AG04450 (cell line): Measurements from ENCODE around the gene AK8. TPM values are rescaled to one million over a fixed set of nuclear protein-coding genes. Genes with fewer than 3 reads are reported as not detected.

Experiments used
- CTCF ChIA-PET: fragments of 300-600, 350-600 bp; formaldehyde crosslinking; extraction: SDS; loops from one replicate; lab custom pipeline; 2022; ENCODE audit warnings: antibody characterized with exemption, inconsistent platforms; lab: Charles Lee
- POLR2A ChIA-PET: fragments of 350-600 bp; formaldehyde crosslinking; extraction: SDS; loops from one replicate; lab custom pipeline; 2021; ENCODE audit warnings: antibody characterized with exemption, inconsistent platforms; lab: Yijun Ruan, JAX
- DNase-seq: peaks from one replicate; pipeline ENCODE4 v3.0.0-alpha.2; 2011; ENCODE audit warnings: low read depth, low spot score
- H3K27ac ChIP-seq: one replicate; pipeline ENCODE4 v1.5.1; 2012; ENCODE audit warnings: low read depth, low read length, control low read depth
- H3K27me3 ChIP-seq: one replicate; pipeline ENCODE4 v1.6.0; 2012; ENCODE audit warnings: low read length; ENCODE audit not compliant: control insufficient read depth, insufficient read depth
- H3K4me3 ChIP-seq: 2 replicates; pipeline ENCODE4 v1.5.1; 2011; ENCODE audit warnings: mild to moderate bottlenecking, low read depth, low read length, control low read depth
- H3K9me3 ChIP-seq: 2 replicates; pipeline ENCODE4 v1.5.1; 2012; ENCODE audit warnings: low read length; ENCODE audit not compliant: control insufficient read depth, insufficient read depth
- polyA plus RNA-seq: library from polyadenylated mRNA; depleted of rRNA; stranded (reverse); fragments of >200 nt; gene quantifications from 2 replicates; pipeline ENCODE4 v1.2.3, GENCODE V29; 2011
- TF ChIP-seq, protein P1 (sequence below): IDR thresholded peaks from 2 replicates; pipeline ENCODE4 v1.5.1; 2011; ENCODE audit warnings: low read depth, low read length, control low read depth, inconsistent platforms

AK8 gene
- polyA plus RNA-seq, 1 experiment: 0.14 TPM

DNA sequence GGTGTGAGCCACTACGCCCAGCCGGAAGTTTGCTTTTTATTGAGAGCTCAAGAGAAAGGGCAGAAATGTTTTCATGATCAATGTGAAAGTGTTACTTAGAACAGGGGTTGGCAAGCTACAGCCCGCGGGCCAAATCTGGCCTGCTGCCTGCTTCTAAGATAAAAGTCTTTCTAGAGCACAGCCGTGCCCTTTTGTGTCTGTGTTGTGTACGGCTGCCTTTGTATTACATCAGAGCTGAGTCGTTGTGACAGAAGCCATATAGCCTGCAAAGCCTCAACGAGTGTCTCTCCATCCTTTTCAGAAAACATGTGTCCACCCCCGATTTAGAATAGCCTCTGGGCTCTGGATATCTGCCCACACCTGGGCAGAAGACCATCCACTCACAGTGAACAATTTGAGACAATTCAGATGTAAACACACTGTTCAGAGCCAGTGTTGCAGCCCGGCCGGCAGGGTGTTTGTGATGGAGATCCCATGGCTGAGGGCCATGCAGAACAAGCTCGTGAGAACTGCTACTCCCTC lies 28.8 kb downstream of the AK8 start:
- ChIA-PET CTCF (interaction anchor here (1.0 to 1.1 kb wide), 2 partner anchors 53 to 56 kb away, joined by 3 read pairs; no protein-coding TSS in a partner anchor), POLR2A (no interaction called here)
- H3K27me3 ChIP-seq: peaks cover 16% of the 10 kb centered on the region
- H3K27ac ChIP-seq: no peak overlapping the region
- H3K4me3 ChIP-seq: no peak overlapping the region
- DNase-seq: no peak
- TF ChIP-seq, protein P1, sequence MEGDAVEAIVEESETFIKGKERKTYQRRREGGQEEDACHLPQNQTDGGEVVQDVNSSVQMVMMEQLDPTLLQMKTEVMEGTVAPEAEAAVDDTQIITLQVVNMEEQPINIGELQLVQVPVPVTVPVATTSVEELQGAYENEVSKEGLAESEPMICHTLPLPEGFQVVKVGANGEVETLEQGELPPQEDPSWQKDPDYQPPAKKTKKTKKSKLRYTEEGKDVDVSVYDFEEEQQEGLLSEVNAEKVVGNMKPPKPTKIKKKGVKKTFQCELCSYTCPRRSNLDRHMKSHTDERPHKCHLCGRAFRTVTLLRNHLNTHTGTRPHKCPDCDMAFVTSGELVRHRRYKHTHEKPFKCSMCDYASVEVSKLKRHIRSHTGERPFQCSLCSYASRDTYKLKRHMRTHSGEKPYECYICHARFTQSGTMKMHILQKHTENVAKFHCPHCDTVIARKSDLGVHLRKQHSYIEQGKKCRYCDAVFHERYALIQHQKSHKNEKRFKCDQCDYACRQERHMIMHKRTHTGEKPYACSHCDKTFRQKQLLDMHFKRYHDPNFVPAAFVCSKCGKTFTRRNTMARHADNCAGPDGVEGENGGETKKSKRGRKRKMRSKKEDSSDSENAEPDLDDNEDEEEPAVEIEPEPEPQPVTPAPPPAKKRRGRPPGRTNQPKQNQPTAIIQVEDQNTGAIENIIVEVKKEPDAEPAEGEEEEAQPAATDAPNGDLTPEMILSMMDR: no peak
- H3K9me3 ChIP-seq: no peaks in the 10 kb centered on the region

DNA sequence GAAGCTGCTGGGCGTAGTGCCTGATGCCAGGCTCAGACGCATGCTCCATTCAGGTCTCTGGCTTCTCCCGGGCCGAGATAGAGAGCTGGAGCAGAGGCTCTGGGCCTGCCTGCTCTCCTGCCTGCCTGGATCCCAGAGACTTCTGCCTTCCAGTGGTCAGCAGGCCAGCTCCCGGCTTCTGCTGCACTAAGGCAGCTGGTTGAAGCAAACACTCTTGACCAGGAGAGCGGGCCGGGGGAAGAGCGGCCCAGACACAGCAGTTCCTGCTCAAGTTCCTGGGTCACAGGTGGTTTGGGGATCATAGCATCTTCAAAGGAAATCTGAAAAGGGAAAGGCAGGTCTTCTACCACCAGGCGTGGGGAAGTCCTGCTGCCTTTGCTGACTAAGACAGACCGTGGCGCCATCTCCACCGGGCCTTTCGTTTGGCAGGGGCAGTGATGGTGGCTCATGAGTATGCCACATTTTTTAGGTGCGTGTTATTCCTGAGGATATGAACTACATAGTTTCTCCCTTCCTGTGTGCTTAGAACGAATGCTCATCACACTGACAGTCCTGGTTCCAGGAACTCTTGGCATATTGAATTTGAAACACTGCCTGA lies 31.1 kb downstream of the AK8 start:
- TF ChIP-seq, protein P1: no peak
- POLR2A ChIA-PET: no interaction called here
- CTCF ChIA-PET: no interaction called here

DNA sequence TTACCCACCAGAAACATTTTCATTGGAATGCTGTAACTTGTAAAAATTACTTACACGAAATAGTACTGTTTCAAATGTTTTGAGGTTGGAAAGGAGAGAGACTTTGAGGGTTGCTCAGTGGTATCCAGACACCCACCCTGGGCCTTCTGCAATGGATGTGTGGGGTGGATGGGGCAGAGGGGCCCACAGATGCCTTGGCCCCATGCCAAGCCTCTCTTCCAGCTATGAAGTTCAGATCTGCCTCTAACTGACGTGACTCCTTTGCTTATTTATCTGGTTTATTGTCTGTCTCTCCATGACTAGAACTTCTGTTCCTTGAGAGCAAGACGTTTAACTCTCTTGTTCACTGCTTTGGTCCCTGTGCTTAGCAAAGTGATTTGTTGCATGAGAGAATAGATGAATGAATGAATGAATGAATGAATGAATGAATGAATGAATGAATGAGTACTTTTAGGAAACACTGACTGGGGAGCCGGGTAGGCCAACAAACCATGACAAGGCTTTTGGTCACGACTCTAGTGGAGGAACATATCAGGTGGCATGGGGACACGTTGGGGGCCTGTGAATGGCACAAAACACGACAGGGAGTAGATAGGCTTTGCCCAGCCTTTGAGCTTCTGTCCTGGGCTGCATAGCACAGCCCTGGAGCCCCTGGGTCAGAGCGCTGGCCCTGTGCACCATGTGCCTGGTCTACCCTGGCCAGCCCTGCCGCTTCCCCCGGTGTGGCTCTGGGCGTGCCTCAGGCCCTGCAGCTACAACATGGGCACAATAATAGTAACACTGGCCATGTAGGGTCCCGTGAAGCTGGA lies 31.8 kb downstream of the AK8 start:
- TF ChIP-seq, protein P1: no peak
- H3K27me3 ChIP-seq: peaks cover 12% of the 10 kb centered on the region
- no peak overlapping the region for H3K4me3 ChIP-seq
- DNase-seq: no peak
- ChIA-PET POLR2A (no interaction called here), CTCF (interaction anchor here (1.5 kb wide), 1 partner anchor 11 kb away, joined by 6 read pairs; no protein-coding TSS in a partner anchor)
- H3K9me3 ChIP-seq: no peaks in the 10 kb centered on the region
- H3K27ac ChIP-seq: no peak overlapping the region

More for the DNA sequence above, 31.1 kb downstream of the AK8 start:
- no peak overlapping the region for H3K27ac ChIP-seq
- no peaks in the 10 kb centered on the region for H3K9me3 ChIP-seq
- H3K27me3 ChIP-seq: peaks cover 14% of the 10 kb centered on the region
- no peak for DNase-seq
- H3K4me3 ChIP-seq: no peak overlapping the region

DNA sequence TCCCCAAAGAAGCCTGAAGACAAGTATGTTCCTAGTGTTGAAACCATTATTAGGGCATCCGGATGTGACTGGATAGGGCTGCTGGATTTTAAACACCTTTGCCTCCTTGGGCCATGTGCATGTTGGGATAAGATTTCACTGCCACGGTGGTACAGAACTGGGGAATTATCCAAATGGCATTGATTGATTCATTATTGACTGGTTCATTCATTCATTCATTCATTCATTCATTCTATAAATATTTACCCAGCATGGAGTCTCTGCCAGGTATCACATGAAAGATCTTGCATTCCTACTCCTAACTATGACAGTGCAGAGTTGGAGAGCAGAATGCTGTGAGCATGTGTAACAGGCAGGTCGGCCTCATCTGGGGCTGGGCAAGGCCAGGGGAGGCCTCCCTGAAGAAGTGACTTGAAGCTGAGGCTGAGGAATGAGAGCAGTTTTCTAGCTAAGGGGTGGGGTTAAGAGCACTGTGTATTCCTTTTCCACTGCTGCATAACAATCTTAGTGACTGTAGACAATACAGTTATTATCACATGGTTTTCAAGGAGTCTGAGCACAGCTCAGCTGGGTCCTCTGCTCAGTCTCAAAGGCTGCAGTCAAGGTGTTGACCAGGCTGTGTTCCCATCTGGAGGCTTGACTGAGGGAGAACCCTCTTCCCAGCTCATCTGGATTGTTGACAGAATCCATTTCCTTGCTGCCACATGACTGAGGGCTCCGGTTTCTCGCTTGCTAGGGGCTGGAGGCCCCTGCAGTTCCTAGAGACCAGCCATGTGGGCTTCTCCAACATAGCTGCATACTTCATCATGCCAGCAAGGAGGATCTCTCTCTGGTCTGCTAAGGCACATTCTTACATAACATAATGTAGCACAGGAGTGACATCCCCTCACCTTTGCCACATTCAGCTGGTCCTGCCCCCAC lies 35.7 kb downstream of the AK8 start:
- ChIA-PET POLR2A (no interaction called here), CTCF (no interaction called here)
- no peaks in the 10 kb centered on the region for H3K9me3 ChIP-seq
- no peak overlapping the region for H3K4me3 ChIP-seq
- TF ChIP-seq, protein P1: no peak
- H3K27me3 ChIP-seq: peaks cover 5% of the 10 kb centered on the region
- no peak overlapping the region for H3K27ac ChIP-seq
- DNase-seq: no peak
